ENCODE results near the gene CDYL. TPM values are rescaled to one million over a fixed set of nuclear protein-coding genes. Genes with fewer than 3 reads are reported as not detected.

The CDYL gene
- total and polyA plus RNA-seq, 2 of the 4 experiments (the other 2 are of a cell fraction), result 14.2 to 92.1 TPM

DNA sequence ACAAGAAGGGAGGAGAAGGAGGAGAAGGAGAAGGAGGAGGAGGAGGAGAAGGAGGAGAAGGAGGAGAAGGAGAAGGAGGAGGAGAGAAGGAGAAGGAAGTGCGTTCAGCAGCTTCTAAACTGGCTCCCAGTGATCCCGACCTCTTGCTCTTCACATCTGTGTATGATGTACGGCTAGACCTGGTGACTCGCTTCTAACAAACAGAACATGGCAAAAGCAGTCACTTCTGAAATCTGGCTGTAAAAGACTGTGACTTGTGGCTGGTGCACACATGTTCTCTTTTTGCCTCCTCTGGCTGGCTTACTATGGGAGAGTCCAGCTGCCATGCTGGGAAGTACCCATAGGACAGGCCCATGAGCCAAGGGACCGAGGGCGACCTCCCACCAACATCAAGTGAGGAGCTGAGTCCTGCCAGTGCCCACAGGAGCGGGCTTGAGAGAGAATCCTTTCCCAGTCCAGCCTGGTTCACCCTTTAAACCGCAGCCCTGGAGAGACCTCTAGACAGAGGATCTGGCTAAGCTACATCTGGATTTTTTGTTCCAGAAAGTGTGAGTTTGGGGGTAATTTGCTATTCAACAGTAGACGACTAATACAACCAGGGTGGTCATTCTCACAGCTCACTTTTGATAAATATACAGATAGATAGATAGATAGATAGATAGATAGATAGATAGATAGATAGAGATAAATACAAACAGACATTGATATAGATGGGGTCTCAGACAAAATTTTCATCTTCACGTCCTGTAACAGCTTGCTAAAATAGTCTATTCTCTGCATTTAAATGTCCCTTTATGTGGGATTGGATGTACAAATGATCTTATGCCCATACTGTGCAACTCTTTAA lies 185.3 kb downstream of the CDYL start (continued):
- TF ChIP-seq CHD1 (IDR thresholded peaks at IDR 0.05; ENCODE audit: low read depth, low read length), result no peak

DNA sequence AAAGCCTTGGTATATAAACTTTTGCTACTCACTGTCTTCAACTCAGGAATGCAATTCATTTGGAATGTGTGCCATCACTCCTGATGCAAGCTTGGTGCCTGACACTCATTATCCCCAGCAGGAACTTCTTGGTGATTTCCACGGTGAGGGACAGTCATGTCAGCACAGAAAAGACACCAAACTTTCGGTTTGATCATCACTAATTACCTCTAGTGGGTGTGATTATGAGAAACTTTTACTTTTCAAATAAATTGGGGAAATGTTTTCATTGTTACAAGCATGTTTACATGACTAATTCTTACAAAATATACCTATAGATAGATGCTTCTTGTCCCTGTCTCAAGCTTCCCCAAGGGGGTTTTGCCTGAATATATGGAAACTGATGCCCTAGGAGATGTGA lies 186.7 kb downstream of the CDYL start:
- Histone ChIP-seq H3K4me2 (ENCODE audit: low read depth, low read length) (no peak overlapping the region), H3K27me3 (ENCODE audit: control insufficient read depth, insufficient read depth, low read length) (no peaks in the 10 kb centered on the region), H2BK120ac (ENCODE audit: low read depth, low read length) (no peak overlapping the region), H2BK15ac (ENCODE audit: low read depth, low read length) (no peak overlapping the region), H4K8ac (ENCODE audit: low read depth in 2 of 2, low read length in 2 of 2) (no peak overlapping the region), H3K9me3 (ENCODE audit: control insufficient read depth, insufficient read depth, low read length) (no peaks in the 10 kb centered on the region), H3K9ac (ENCODE audit: low read depth, low read length) (no peak overlapping the region), H2AFZ (replicated peaks; ENCODE audit: low read length, poor library complexity) (no peak overlapping the region), H4K20me1 (ENCODE audit: insufficient read depth, low read length) (no peaks in the 10 kb centered on the region), H3K4ac (ENCODE audit: low read depth, low read length) (no peak overlapping the region), H2AK9ac (replicated peaks; ENCODE audit: low read depth, low read length, poor library complexity) (no peak overlapping the region), H2BK5ac (ENCODE audit: low read depth, low read length, poor library complexity, severe bottlenecking) (no peak overlapping the region), H3K4me3 (ENCODE audit: insufficient read depth, low read depth, low read length) (no peak overlapping the region), H4K5ac (ENCODE audit: low read depth, low read length) (no peak overlapping the region), H3K79me1 (ENCODE audit: low read depth in 1 of 2, low read length in 2 of 2) (no peaks in the 10 kb centered on the region), H3K18ac (ENCODE audit: low read depth, low read length) (no peak overlapping the region), H3K14ac (replicated peaks; ENCODE audit: low read depth, low read length) (no peak overlapping the region), H3K23ac (ENCODE audit: low read depth, low read length) (no peak overlapping the region), H3K4me1 (ENCODE audit: control insufficient read depth, insufficient read depth, low read length) (no peaks in the 10 kb centered on the region), H3K36me3 (ENCODE audit: control insufficient read depth, insufficient read depth, low read length) (no peaks in the 10 kb centered on the region), H3K9me1 (ENCODE audit: insufficient read depth, low read length) (peaks cover 5% of the 10 kb centered on the region; the same call in 1 of the 2 replicates), H3K56ac (ENCODE audit: extremely low read depth, insufficient read depth, low read length) (no peak overlapping the region), H2BK20ac (ENCODE audit: low read depth, low read length) (no peak overlapping the region), H2AK5ac (ENCODE audit: low read depth, low read length) (no peak overlapping the region), H4K91ac (ENCODE audit: insufficient read depth, low read depth, low read length) (no peak overlapping the region), H3K27ac (ENCODE audit: insufficient read depth, low read length) (no peak overlapping the region)
- ChIA-PET POLR2A (ENCODE audit: unreplicated experiment) (no interaction called here), CTCF (no interaction called here)
- TF ChIP-seq RCOR1 (IDR thresholded peaks at IDR 0.05; ENCODE audit: insufficient replicate concordance, low read length) (no peak), CHD1 (IDR thresholded peaks at IDR 0.05; ENCODE audit: low read depth, low read length) (no peak), FOS (IDR thresholded peaks at IDR 0.05; ENCODE audit: low read depth, low read length) (no peak), RAD21 (IDR thresholded peaks at IDR 0.05; ENCODE audit: low read length) (no peak), NFE2L2 (IDR thresholded peaks at IDR 0.05; ENCODE audit: low read depth, low read length) (no peak), BHLHE40 (IDR thresholded peaks at IDR 0.05; ENCODE audit: low read depth, low read length) (no peak), SMC3 (IDR thresholded peaks at IDR 0.05; ENCODE audit: low read depth, low read length) (no peak), RFX5 (IDR thresholded peaks at IDR 0.05; ENCODE audit: low read depth, low read length) (no peak)
- TF ChIP-seq, protein P1, sequence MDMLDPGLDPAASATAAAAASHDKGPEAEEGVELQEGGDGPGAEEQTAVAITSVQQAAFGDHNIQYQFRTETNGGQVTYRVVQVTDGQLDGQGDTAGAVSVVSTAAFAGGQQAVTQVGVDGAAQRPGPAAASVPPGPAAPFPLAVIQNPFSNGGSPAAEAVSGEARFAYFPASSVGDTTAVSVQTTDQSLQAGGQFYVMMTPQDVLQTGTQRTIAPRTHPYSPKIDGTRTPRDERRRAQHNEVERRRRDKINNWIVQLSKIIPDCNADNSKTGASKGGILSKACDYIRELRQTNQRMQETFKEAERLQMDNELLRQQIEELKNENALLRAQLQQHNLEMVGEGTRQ (IDR thresholded peaks at IDR 0.05; ENCODE audit: low read depth, low read length), result no peak
- no CpG with 5 or more reads among the region's 2 CpGs for WGBS, 2 experiments (ENCODE audit: extremely low coverage in 2 of 2, insufficient read length in 1 of 2)
- ATAC-seq (ENCODE audit: low read depth), result no peak
- DNase-seq, result no peak
- intact Hi-C loops (cut with micrococcal nuclease), result no loop called here
- in situ Hi-C loops (cut with MboI; ENCODE audit: low sequenced_read_pairs), result no loop called here
- no TSS peak for BruUV-seq (replicated peaks)
- dilution Hi-C loops (cut with HindIII; ENCODE audit: low sequenced_read_pairs, unreplicated experiment), result no loop called here

All from IMR-90 (cell line).